ENCODE results near the gene HCLS1. TPM values are rescaled to one million over a fixed set of nuclear protein-coding genes. Genes with fewer than 3 reads are reported as not detected.

HCLS1 gene
- polyA plus RNA-seq, 3 donors: 311 to 483 (median 475) TPM

GRCh38 chr3:121703973-121704372, 43.3 kb upstream of the HCLS1 start:
- H4K20me1 ChIP-seq (ENCODE audit: insufficient read depth, low read length): no peaks in the 10 kb centered on the region
- Mint-ChIP-seq H3K4me1 (no peaks in the 10 kb centered on the region), H3K4me3 (no peak overlapping the region), H3K36me3 (peaks cover 67 to 79% of the 10 kb centered on the region in 2 donors), H3K27me3 (ENCODE audit: low read depth in 3 of 3) (no peaks in the 10 kb centered on the region), H3K27ac (no peak overlapping the region), H3K9me3 (peaks cover 0 to 10% (median 5%) of the 10 kb centered on the region in 7 donors)
- no peak overlapping the region for H3K4me2 ChIP-seq (replicated peaks; ENCODE audit: extremely low read depth, low read length, poor library complexity, severe bottlenecking)
- no peaks in the 10 kb centered on the region for H3K4me1 ChIP-seq (ENCODE audit: control insufficient read depth in 1 of 2, insufficient read depth in 2 of 2, low read length in 2 of 2)
- no peaks in the 10 kb centered on the region for H3K27me3 ChIP-seq (ENCODE audit: control insufficient read depth in 2 of 2, insufficient read depth in 2 of 2, low read length in 2 of 2)
- H2AFZ ChIP-seq (ENCODE audit: insufficient read depth, low read depth, low read length, poor library complexity, severe bottlenecking): no peak overlapping the region
- H3K27ac ChIP-seq (ENCODE audit: low read depth in 1 of 2, low read length in 2 of 2): no peak overlapping the region
- H3K9me3 ChIP-seq (replicated peaks in 1 of 2; ENCODE audit: control insufficient read depth in 1 of 2, insufficient read depth in 1 of 2, low read length in 2 of 2): no peaks in the 10 kb centered on the region
- DNase-seq: no peak
- H3K79me2 ChIP-seq (ENCODE audit: insufficient read depth, low read length): no peaks in the 10 kb centered on the region
- WGBS (ENCODE audit: insufficient coverage): 100% methylated on average over 2 of the region's 5 CpGs
- no peak for TF ChIP-seq CTCF (IDR thresholded peaks at IDR 0.05)
- H3K9ac ChIP-seq (ENCODE audit: insufficient read depth, low read length, poor library complexity, severe bottlenecking): no peak overlapping the region
- peaks cover 66 to 92% of the 10 kb centered on the region in 2 donors for H3K36me3 ChIP-seq (replicated peaks in 1 of 2; ENCODE audit: control insufficient read depth in 1 of 2, insufficient read depth in 2 of 2, low read length in 2 of 2)
- intact Hi-C loops (cut with micrococcal nuclease): no loop called here
- no peak overlapping the region for H3K4me3 ChIP-seq (replicated peaks in 1 of 3; ENCODE audit: low read depth in 2 of 3, low read length in 3 of 3)

GRCh38 chr3:121698901-121699300, 38.2 kb upstream of the HCLS1 start:
- Histone ChIP-seq H3K79me2 (ENCODE audit: insufficient read depth, low read length) (no peaks in the 10 kb centered on the region), H4K20me1 (ENCODE audit: insufficient read depth, low read length) (no peaks in the 10 kb centered on the region), H3K4me1 (ENCODE audit: control insufficient read depth in 1 of 2, insufficient read depth in 2 of 2, low read length in 2 of 2) (peaks cover 9 to 12% of the 10 kb centered on the region in 2 donors), H3K36me3 (replicated peaks in 1 of 2; ENCODE audit: control insufficient read depth in 1 of 2, insufficient read depth in 2 of 2, low read length in 2 of 2) (peaks cover 56 to 80% of the 10 kb centered on the region in 2 donors), H2AFZ (ENCODE audit: insufficient read depth, low read depth, low read length, poor library complexity, severe bottlenecking) (no peak overlapping the region), H3K27ac (ENCODE audit: low read depth in 1 of 2, low read length in 2 of 2) (no peak overlapping the region), H3K9ac (ENCODE audit: insufficient read depth, low read length, poor library complexity, severe bottlenecking) (no peak overlapping the region), H3K27me3 (ENCODE audit: control insufficient read depth in 2 of 2, insufficient read depth in 2 of 2, low read length in 2 of 2) (no peaks in the 10 kb centered on the region), H3K4me3 (replicated peaks in 1 of 3; ENCODE audit: low read depth in 2 of 3, low read length in 3 of 3) (no peak overlapping the region), H3K4me2 (replicated peaks; ENCODE audit: extremely low read depth, low read length, poor library complexity, severe bottlenecking) (no peak overlapping the region), H3K9me3 (replicated peaks in 1 of 2; ENCODE audit: control insufficient read depth in 1 of 2, insufficient read depth in 1 of 2, low read length in 2 of 2) (no peaks in the 10 kb centered on the region)
- no peak for TF ChIP-seq CTCF (IDR thresholded peaks at IDR 0.05)
- no peak for DNase-seq
- intact Hi-C loops (cut with micrococcal nuclease): no loop called here
- Mint-ChIP-seq H3K27ac (no peak overlapping the region), H3K9me3 (peaks cover 0 to under 1% (median 0%) of the 10 kb centered on the region in 7 donors), H3K36me3 (peaks cover 34 to 57% of the 10 kb centered on the region in 2 donors), H3K4me1 (peaks cover 2% of the 10 kb centered on the region), H3K27me3 (ENCODE audit: low read depth in 3 of 3) (no peaks in the 10 kb centered on the region), H3K4me3 (no peak overlapping the region)

All from CD14-positive monocyte (primary cell).